Measurements from ENCODE around the gene TDO2. TPM values are rescaled to one million over a fixed set of nuclear protein-coding genes. Genes with fewer than 3 reads are reported as not detected.

Gene TDO2
- total RNA-seq, 1 donor from 2014 or later, result not detected

Other genes starting within 250 kb of the TDO2 start
- 82.5 TPM for gene GUCY1A1, start 236.8 kb upstream of the TDO2 start, total RNA-seq
- gene GUCY1B1, start 144.7 kb upstream of the TDO2 start, total RNA-seq, result 25.1 TPM
- gene ASIC5, start 37.4 kb upstream of the TDO2 start, total RNA-seq, result not detected
- gene CTSO, start 50.2 kb downstream of the TDO2 start, total RNA-seq, result 6.2 TPM

Data from Right ventricle myocardium superior (tissue), 1 donor.